HL-60 (cell line): ENCODE data around the gene GPX4.

ENCODE experiments used
- DNase-seq, 2 experiments: peaks; one replicate each; pipeline ENCODE4 v3.0.0-alpha.2; 2010 to 2020; ENCODE audit warnings: low read depth in 1 of 2, low spot score in 1 of 2
- H3K27ac ChIP-seq: fragments of 250-450 bp; sonication (Bioruptor Pico); replicated peaks from 2 replicates; pipeline ENCODE4 v1.5.1; 2020; ENCODE audit warnings: mild to moderate bottlenecking, moderate library complexity
- H3K27me3 ChIP-seq: fragments of 250-450 bp; sonication (Bioruptor Pico); 2 replicates; pipeline ENCODE4 v1.5.1; 2021; ENCODE audit warnings: mild to moderate bottlenecking, moderate library complexity; ENCODE audit not compliant: insufficient read depth, poor library complexity, severe bottlenecking
- H3K4me3 ChIP-seq: replicated peaks from 2 replicates; pipeline ENCODE4 v1.5.1; 2011; ENCODE audit warnings: mild to moderate bottlenecking, control low read depth, low read length; ENCODE audit not compliant: insufficient read depth
- CTCF ChIP-seq: IDR thresholded peaks from one replicate; pipeline ENCODE4 v1.5.1; 2011; ENCODE audit warnings: low read length, control low read depth, inconsistent platforms; ENCODE audit not compliant: insufficient read depth
- GABPA ChIP-seq: IDR thresholded peaks from 2 replicates; pipeline ENCODE4 v1.6.1; 2012; ENCODE audit warnings: low read depth
- POLR2AphosphoS5 ChIP-seq: IDR thresholded peaks from 2 replicates; pipeline ENCODE4 v1.6.1; 2012; ENCODE audit warnings: low read depth
- SPI1 ChIP-seq: IDR thresholded peaks from 2 replicates; pipeline ENCODE4 v1.6.1; 2012; ENCODE audit warnings: low read depth, mild to moderate bottlenecking, borderline replicate concordance
- TF ChIP-seq, protein P1 (sequence below): IDR thresholded peaks from 2 replicates; pipeline ENCODE4 v1.6.1; 2012; ENCODE audit warnings: low read depth; ENCODE audit not compliant: insufficient replicate concordance

Gene GPX4

GRCh38 chr19:1098177-1099051 is 5.4 kb upstream of the GPX4 start:
- Histone ChIP-seq H3K27ac (peak overlapping the region; percentile 64), H3K27me3 (no peaks in the 10 kb centered on the region), H3K4me3 (no peak overlapping the region)
- no peak for DNase-seq
- no peak for TF ChIP-seq SPI1
- no peak for TF ChIP-seq CTCF

DNA sequence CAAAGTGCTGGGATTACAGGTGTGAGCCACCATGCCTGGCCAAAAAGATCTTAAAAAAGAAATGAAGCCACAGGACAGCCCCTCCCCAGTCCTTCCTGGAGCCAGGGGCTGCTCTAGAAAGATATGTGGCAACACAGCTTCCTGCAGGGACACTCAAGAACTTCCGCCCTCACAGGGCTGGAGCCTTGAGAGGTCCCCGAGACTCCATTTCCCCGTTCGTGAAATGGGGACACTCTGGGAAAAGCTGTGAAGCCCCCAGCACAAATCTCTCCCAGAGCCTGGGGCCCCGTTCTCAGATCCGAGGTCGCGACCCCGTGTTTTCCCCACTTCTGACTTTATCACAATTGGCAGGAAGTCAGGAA is 2.5 kb upstream of the GPX4 start:
- H3K27me3 ChIP-seq = no peaks in the 10 kb centered on the region
- H3K27ac ChIP-seq = peak overlapping the region; percentile 77
- peak overlapping the region; percentile 15; the same call in 1 of the 2 replicates for H3K4me3 ChIP-seq
- TF ChIP-seq POLR2AphosphoS5 = no peak
- peak; percentile 31; the same call in 1 of the 2 replicates for TF ChIP-seq SPI1
- TF ChIP-seq, protein P1, sequence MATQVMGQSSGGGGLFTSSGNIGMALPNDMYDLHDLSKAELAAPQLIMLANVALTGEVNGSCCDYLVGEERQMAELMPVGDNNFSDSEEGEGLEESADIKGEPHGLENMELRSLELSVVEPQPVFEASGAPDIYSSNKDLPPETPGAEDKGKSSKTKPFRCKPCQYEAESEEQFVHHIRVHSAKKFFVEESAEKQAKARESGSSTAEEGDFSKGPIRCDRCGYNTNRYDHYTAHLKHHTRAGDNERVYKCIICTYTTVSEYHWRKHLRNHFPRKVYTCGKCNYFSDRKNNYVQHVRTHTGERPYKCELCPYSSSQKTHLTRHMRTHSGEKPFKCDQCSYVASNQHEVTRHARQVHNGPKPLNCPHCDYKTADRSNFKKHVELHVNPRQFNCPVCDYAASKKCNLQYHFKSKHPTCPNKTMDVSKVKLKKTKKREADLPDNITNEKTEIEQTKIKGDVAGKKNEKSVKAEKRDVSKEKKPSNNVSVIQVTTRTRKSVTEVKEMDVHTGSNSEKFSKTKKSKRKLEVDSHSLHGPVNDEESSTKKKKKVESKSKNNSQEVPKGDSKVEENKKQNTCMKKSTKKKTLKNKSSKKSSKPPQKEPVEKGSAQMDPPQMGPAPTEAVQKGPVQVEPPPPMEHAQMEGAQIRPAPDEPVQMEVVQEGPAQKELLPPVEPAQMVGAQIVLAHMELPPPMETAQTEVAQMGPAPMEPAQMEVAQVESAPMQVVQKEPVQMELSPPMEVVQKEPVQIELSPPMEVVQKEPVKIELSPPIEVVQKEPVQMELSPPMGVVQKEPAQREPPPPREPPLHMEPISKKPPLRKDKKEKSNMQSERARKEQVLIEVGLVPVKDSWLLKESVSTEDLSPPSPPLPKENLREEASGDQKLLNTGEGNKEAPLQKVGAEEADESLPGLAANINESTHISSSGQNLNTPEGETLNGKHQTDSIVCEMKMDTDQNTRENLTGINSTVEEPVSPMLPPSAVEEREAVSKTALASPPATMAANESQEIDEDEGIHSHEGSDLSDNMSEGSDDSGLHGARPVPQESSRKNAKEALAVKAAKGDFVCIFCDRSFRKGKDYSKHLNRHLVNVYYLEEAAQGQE = no peak
- no peak for TF ChIP-seq CTCF
- DNase-seq = peak in 1 of 2 experiments; percentile 78

DNA sequence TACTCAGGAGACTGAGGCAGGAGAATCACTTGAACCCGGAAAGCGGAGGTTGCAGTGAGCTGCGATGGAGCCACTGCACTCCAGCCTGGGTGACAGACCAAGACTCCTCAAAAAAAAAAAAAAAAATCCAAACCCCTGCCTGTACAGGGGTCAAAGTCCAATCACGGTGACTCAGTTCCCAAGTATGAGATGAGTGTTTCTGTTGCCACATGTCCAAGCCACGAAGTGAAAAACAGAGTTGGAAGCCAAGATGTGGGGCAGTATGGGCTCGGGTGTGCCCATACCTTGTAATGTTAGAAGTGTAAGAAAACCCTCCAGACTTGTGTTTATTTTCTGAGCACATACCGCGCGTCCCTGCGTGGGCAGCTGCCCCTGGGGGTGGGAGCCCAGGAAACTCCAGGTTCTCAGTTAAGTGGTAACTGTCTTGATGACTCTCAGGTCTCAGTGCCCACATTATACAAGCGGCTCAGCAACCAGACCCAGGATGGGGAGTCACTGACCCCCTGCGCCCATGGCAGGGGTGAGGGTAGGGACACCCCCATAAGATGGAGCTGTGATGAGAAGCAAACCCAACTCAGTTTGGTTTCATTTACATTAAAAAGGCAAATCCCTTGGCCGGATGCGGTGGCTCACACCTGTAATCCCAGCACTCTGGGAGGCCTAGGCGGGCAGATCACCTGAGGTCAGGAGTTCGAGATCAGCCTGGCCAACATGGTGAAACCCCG is 1.2 kb upstream of the GPX4 start:
- peak overlapping the region; percentile 77 for H3K27ac ChIP-seq

More for the DNA sequence above, 1.2 kb upstream of the GPX4 start:
- Histone ChIP-seq H3K4me3 (no peak overlapping the region), H3K27me3 (no peaks in the 10 kb centered on the region)
- TF ChIP-seq SPI1 = no peak
- TF ChIP-seq, protein P1 = no peak
- TF ChIP-seq CTCF = no peak
- no peak for TF ChIP-seq GABPA
- TF ChIP-seq POLR2AphosphoS5 = no peak
- DNase-seq = no peak
